SH-SY5Y (cell line): ENCODE results near the gene MMP24.

Source experiments
- GATA2 ChIP-seq: IDR thresholded peaks from 2 replicates; pipeline ENCODE4 v1.6.1; 2011; ENCODE audit warnings: mild to moderate bottlenecking, low read depth, low read length
- GATA3 ChIP-seq: IDR thresholded peaks from 2 replicates; pipeline ENCODE4 v1.6.1; 2011; ENCODE audit warnings: low read depth, mild to moderate bottlenecking, low read length, moderate library complexity

- TF ChIP-seq GATA3 (no peak), GATA2 (no peak)
Observed at GRCh38 chr20:35325401-35325800, 98.9 kb downstream of the MMP24 start.
